ENCODE measurements around the gene NXN.

- TF ChIP-seq, protein P1, sequence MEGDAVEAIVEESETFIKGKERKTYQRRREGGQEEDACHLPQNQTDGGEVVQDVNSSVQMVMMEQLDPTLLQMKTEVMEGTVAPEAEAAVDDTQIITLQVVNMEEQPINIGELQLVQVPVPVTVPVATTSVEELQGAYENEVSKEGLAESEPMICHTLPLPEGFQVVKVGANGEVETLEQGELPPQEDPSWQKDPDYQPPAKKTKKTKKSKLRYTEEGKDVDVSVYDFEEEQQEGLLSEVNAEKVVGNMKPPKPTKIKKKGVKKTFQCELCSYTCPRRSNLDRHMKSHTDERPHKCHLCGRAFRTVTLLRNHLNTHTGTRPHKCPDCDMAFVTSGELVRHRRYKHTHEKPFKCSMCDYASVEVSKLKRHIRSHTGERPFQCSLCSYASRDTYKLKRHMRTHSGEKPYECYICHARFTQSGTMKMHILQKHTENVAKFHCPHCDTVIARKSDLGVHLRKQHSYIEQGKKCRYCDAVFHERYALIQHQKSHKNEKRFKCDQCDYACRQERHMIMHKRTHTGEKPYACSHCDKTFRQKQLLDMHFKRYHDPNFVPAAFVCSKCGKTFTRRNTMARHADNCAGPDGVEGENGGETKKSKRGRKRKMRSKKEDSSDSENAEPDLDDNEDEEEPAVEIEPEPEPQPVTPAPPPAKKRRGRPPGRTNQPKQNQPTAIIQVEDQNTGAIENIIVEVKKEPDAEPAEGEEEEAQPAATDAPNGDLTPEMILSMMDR (conservative IDR thresholded peaks at IDR 0.05; ENCODE audit: low read depth, low read length): no peak
- TF ChIP-seq EZH2phosphoT487 (IDR thresholded peaks at IDR 0.05; ENCODE audit: borderline replicate concordance, low read length): no peak
Measured at GRCh38 chr17:983921-984320, 4.3 kb upstream of the NXN start.
